ENCODE results near the gene BCL11B.

The BCL11B gene

GRCh38 chr14:99137913-99138571, 134.0 kb downstream of the BCL11B start:
- Histone ChIP-seq H3K79me2 (ENCODE audit: control insufficient read depth, insufficient read depth, low read length, unreplicated experiment) (no peaks in the 10 kb centered on the region), H2AFZ (ENCODE audit: low read length, unreplicated experiment) (no peak overlapping the region), H3K36me3 (ENCODE audit: insufficient read depth, low read length) (no peaks in the 10 kb centered on the region), H3K4me3 (ENCODE audit: low read depth, low read length) (no peak overlapping the region), H3K27ac (ENCODE audit: low read depth, low read length) (no peak overlapping the region), H3K27me3 (ENCODE audit: insufficient read depth, low read length) (no peaks in the 10 kb centered on the region), H3K4me1 (ENCODE audit: control insufficient read depth, insufficient read depth, low read length, unreplicated experiment) (no peaks in the 10 kb centered on the region)

GRCh38 chr14:99137001-99137700, 134.8 kb downstream of the BCL11B start:
- Histone ChIP-seq H2AFZ (ENCODE audit: low read length, unreplicated experiment) (no peak overlapping the region), H3K27me3 (ENCODE audit: insufficient read depth, low read length) (no peaks in the 10 kb centered on the region), H3K36me3 (ENCODE audit: insufficient read depth, low read length) (no peaks in the 10 kb centered on the region), H3K79me2 (ENCODE audit: control insufficient read depth, insufficient read depth, low read length, unreplicated experiment) (no peaks in the 10 kb centered on the region), H3K4me3 (ENCODE audit: low read depth, low read length) (no peak overlapping the region), H3K4me1 (ENCODE audit: control insufficient read depth, insufficient read depth, low read length, unreplicated experiment) (no peaks in the 10 kb centered on the region), H3K27ac (ENCODE audit: low read depth, low read length) (no peak overlapping the region)

- H3K79me2 ChIP-seq (ENCODE audit: control insufficient read depth, insufficient read depth, low read length, unreplicated experiment): no peaks in the 10 kb centered on the region
- H3K27me3 ChIP-seq (ENCODE audit: insufficient read depth, low read length): no peaks in the 10 kb centered on the region
- H3K4me1 ChIP-seq (ENCODE audit: control insufficient read depth, insufficient read depth, low read length, unreplicated experiment): no peaks in the 10 kb centered on the region
- no peak overlapping the region for H3K27ac ChIP-seq (ENCODE audit: low read depth, low read length)
- no peaks in the 10 kb centered on the region for H3K36me3 ChIP-seq (ENCODE audit: insufficient read depth, low read length)
- no peak overlapping the region for H3K4me3 ChIP-seq (ENCODE audit: low read depth, low read length)
- no peak overlapping the region for H2AFZ ChIP-seq (ENCODE audit: low read length, unreplicated experiment)
Observed at GRCh38 chr14:99136401-99136800, 135.6 kb downstream of the BCL11B start.

- Histone ChIP-seq H2AFZ (ENCODE audit: low read length, unreplicated experiment) (no peak overlapping the region), H3K79me2 (ENCODE audit: control insufficient read depth, insufficient read depth, low read length, unreplicated experiment) (no peaks in the 10 kb centered on the region), H3K4me1 (ENCODE audit: control insufficient read depth, insufficient read depth, low read length, unreplicated experiment) (no peaks in the 10 kb centered on the region), H3K4me3 (ENCODE audit: low read depth, low read length) (no peak overlapping the region), H3K27me3 (ENCODE audit: insufficient read depth, low read length) (no peaks in the 10 kb centered on the region), H3K27ac (ENCODE audit: low read depth, low read length) (no peak overlapping the region), H3K36me3 (ENCODE audit: insufficient read depth, low read length) (no peaks in the 10 kb centered on the region)
Observed at GRCh38 chr14:99136047-99136400, 136.0 kb downstream of the BCL11B start.

GRCh38 chr14:99134516-99135046, 137.4 kb downstream of the BCL11B start:
- H3K27me3 ChIP-seq (ENCODE audit: insufficient read depth, low read length): no peaks in the 10 kb centered on the region
- H3K4me3 ChIP-seq (ENCODE audit: low read depth, low read length): no peak overlapping the region
- no peaks in the 10 kb centered on the region for H3K36me3 ChIP-seq (ENCODE audit: insufficient read depth, low read length)
- no peaks in the 10 kb centered on the region for H3K79me2 ChIP-seq (ENCODE audit: control insufficient read depth, insufficient read depth, low read length, unreplicated experiment)
- H3K4me1 ChIP-seq (ENCODE audit: control insufficient read depth, insufficient read depth, low read length, unreplicated experiment): no peaks in the 10 kb centered on the region
- no peak overlapping the region for H2AFZ ChIP-seq (ENCODE audit: low read length, unreplicated experiment)
- H3K27ac ChIP-seq (ENCODE audit: low read depth, low read length): no peak overlapping the region

GRCh38 chr14:99133636-99134515, 138.1 kb downstream of the BCL11B start:
- Histone ChIP-seq H3K27me3 (ENCODE audit: insufficient read depth, low read length) (no peaks in the 10 kb centered on the region), H3K27ac (ENCODE audit: low read depth, low read length) (no peak overlapping the region), H3K4me3 (ENCODE audit: low read depth, low read length) (no peak overlapping the region), H3K4me1 (ENCODE audit: control insufficient read depth, insufficient read depth, low read length, unreplicated experiment) (no peaks in the 10 kb centered on the region), H3K79me2 (ENCODE audit: control insufficient read depth, insufficient read depth, low read length, unreplicated experiment) (no peaks in the 10 kb centered on the region), H2AFZ (ENCODE audit: low read length, unreplicated experiment) (no peak overlapping the region), H3K36me3 (ENCODE audit: insufficient read depth, low read length) (no peaks in the 10 kb centered on the region)

- Histone ChIP-seq H3K36me3 (ENCODE audit: insufficient read depth, low read length) (no peaks in the 10 kb centered on the region), H2AFZ (ENCODE audit: low read length, unreplicated experiment) (no peak overlapping the region), H3K27me3 (ENCODE audit: insufficient read depth, low read length) (no peaks in the 10 kb centered on the region), H3K4me1 (ENCODE audit: control insufficient read depth, insufficient read depth, low read length, unreplicated experiment) (no peaks in the 10 kb centered on the region), H3K79me2 (ENCODE audit: control insufficient read depth, insufficient read depth, low read length, unreplicated experiment) (no peaks in the 10 kb centered on the region), H3K27ac (ENCODE audit: low read depth, low read length) (no peak overlapping the region), H3K4me3 (ENCODE audit: low read depth, low read length) (no peak overlapping the region)
Observed at GRCh38 chr14:99132821-99133635, 139.0 kb downstream of the BCL11B start.

GRCh38 chr14:99131632-99132271, 140.2 kb downstream of the BCL11B start:
- H3K79me2 ChIP-seq (ENCODE audit: control insufficient read depth, insufficient read depth, low read length, unreplicated experiment): no peaks in the 10 kb centered on the region
- H3K27ac ChIP-seq (ENCODE audit: low read depth, low read length): no peak overlapping the region
- no peak overlapping the region for H2AFZ ChIP-seq (ENCODE audit: low read length, unreplicated experiment)
- H3K4me1 ChIP-seq (ENCODE audit: control insufficient read depth, insufficient read depth, low read length, unreplicated experiment): no peaks in the 10 kb centered on the region
- no peaks in the 10 kb centered on the region for H3K27me3 ChIP-seq (ENCODE audit: insufficient read depth, low read length)
- H3K4me3 ChIP-seq (ENCODE audit: low read depth, low read length): no peak overlapping the region
- no peaks in the 10 kb centered on the region for H3K36me3 ChIP-seq (ENCODE audit: insufficient read depth, low read length)

- H3K79me2 ChIP-seq (ENCODE audit: control insufficient read depth, insufficient read depth, low read length, unreplicated experiment): no peaks in the 10 kb centered on the region
- no peaks in the 10 kb centered on the region for H3K36me3 ChIP-seq (ENCODE audit: insufficient read depth, low read length)
- H3K27ac ChIP-seq (ENCODE audit: low read depth, low read length): no peak overlapping the region
- no peak overlapping the region for H2AFZ ChIP-seq (ENCODE audit: low read length, unreplicated experiment)
- H3K27me3 ChIP-seq (ENCODE audit: insufficient read depth, low read length): no peaks in the 10 kb centered on the region
- H3K4me1 ChIP-seq (ENCODE audit: control insufficient read depth, insufficient read depth, low read length, unreplicated experiment): no peaks in the 10 kb centered on the region
- H3K4me3 ChIP-seq (ENCODE audit: low read depth, low read length): no peak overlapping the region
Observed at GRCh38 chr14:99129998-99130397, 142.0 kb downstream of the BCL11B start.

All from ACC112 (cell line).